GM12873 (cell line): ENCODE measurements around the gene ZC3H18.

ENCODE experiments used
- CTCF ChIP-seq: IDR thresholded peaks from 2 replicates; pipeline ENCODE4 v1.5.1; 2012; ENCODE audit warnings: low read depth, mild to moderate bottlenecking, moderate library complexity, low read length, control low read depth; ENCODE audit not compliant: insufficient read depth; ENCODE audit errors: missing control alignments

The ZC3H18 gene

GRCh38 chr16:88624481-88624880, 54.3 kb downstream of the ZC3H18 start:
- TF ChIP-seq CTCF = no peak

DNA sequence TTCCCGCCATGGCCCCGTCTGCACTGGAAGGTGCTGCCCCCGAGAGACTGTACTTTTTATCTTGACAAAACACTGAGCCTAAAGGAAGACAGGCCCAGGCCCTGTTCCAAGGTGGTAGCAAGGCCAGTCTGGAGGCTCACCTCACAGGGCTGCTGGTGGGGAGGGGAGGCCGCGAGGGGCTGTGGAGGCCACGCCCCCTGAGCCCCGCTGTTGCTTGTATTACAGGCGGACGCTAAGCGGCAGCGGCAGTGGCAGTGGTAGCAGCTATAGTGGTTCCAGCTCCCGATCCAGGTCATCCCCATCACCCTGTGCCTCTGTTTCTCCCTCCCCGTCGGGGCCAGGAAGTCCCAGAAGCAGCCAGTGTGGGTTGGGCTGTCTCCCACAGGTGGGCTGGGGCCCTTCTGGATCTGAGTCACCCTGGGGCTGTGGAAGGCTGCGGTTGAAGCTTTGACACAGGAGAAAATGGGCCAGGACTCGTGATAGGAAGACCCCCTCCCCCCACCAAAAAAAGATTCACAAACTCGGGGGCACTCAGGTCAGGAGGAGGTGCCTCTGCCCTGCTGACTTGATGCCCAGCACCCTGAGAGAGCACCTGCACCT, 54.9 kb downstream of the ZC3H18 start:
- TF ChIP-seq CTCF = no peak

GRCh38 chr16:88626646-88627045, 56.4 kb downstream of the ZC3H18 start:
- no peak for TF ChIP-seq CTCF

DNA sequence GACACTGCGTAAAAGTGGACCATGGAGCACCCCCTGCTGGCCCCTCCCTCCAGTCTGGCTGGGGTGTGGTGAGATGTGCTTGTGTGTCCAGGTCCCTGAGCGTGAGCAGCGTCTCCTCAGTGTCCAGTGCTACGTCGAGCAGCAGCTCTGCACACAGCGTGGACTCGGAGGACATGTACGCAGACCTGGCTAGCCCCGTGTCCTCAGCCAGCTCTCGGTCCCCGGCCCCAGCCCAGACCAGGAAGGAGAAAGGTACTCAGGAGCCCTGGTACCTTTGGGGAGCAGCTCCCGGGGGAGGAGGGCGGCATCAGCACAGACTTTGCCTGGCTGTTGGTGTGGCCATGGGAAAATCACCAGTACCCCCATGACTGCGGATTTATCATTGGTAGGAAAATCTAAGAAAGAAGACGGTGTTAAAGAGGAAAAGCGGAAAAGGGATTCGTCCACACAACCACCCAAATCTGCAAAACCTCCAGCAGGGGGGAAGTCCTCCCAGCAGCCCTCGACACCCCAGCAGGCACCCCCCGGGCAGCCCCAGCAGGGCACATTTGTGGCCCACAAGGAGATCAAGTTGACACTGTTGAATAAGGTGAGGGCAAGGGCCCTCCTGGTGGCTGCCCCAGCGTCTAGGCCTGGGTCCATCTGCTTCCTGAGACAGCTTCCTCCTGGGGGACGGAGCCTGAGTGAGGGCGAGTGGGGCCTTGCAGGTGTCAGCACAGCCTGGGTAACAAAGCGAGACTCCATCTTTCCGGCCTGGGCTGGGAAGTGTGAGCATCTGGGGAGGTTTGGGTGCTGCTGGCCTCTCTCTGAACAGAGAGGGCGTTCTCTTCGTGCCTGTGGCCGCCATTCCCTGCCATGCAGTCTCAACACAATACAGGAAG, 57.6 kb downstream of the ZC3H18 start:
- no peak for TF ChIP-seq CTCF

DNA sequence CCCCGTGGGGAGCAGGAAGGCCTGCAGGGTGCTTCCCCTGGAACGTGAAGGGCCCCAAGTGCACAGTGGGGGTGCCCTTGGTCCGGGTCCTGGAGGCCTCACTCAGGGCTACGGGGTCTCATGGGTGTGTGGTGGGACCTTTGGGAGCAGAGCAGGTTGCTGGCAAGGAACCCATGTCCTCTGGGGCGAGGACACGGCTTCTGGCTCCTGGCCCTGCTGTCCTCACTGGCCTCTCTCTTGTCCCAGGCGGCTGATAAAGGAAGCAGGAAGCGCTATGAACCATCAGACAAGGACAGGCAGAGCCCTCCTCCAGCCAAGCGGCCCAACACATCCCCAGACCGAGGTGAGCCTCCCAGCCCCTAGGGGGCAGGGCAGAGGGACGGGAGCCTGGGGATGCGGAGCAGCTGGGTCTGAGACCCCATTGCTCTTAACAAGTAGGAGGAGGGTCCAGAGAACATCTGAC, 58.3 kb downstream of the ZC3H18 start:
- TF ChIP-seq CTCF = peak; percentile 35

GRCh38 chr16:88629835-88630234, 59.6 kb downstream of the ZC3H18 start:
- TF ChIP-seq CTCF = no peak

GRCh38 chr16:88630433-88630832, 60.2 kb downstream of the ZC3H18 start:
- no peak for TF ChIP-seq CTCF
